Activated CD8-positive, alpha-beta memory T cell treated with anti-CD3 and anti-CD28 coated beads, Interleukin-2, amount 50 U/mL, for 1 hour (primary cell): Measurements from ENCODE around the gene MAP3K14.
"Not testable (repeated sequence)": the region's sequence is repeated elsewhere in the genome, so short reads cannot be mapped to it uniquely, and the experiment has no call there.

Source experiments
- DNase-seq: peaks from one replicate; pipeline ENCODE4 v3.0.0-alpha.2; 2020; ENCODE audit errors: extremely low read depth

MAP3K14 gene

GRCh38 chr17:45316434-45317110 is at the start of gene MAP3K14:
Gene MAP3K14, minus strand, starts transcription at chr17:45317020. Its CDS starts 26,275 bp downstream, at chr17:45290745.
- peak; percentile 32 for DNase-seq

GRCh38 chr17:45366049-45366448 is 49.2 kb upstream of the MAP3K14 start:
- DNase-seq = no peak

- no peak for DNase-seq
Observed at GRCh38 chr17:45364531-45365390, 47.9 kb upstream of the MAP3K14 start.

- no peak for DNase-seq
Observed at GRCh38 chr17:45363498-45363897, 46.7 kb upstream of the MAP3K14 start.

- DNase-seq = no peak
Observed at GRCh38 chr17:45361976-45362375, 45.2 kb upstream of the MAP3K14 start.

GRCh38 chr17:45361451-45361850 is 44.6 kb upstream of the MAP3K14 start:
- DNase-seq = no peak

- no peak for DNase-seq
Observed at GRCh38 chr17:45357364-45357997, 40.7 kb upstream of the MAP3K14 start.

- no peak for DNase-seq
Observed at GRCh38 chr17:45355087-45355486, 38.3 kb upstream of the MAP3K14 start.

GRCh38 chr17:45353043-45353442 is 36.2 kb upstream of the MAP3K14 start:
- no peak for DNase-seq

GRCh38 chr17:45351831-45352230 is 35.0 kb upstream of the MAP3K14 start:
- DNase-seq = no peak

- no peak for DNase-seq
Observed at GRCh38 chr17:45347444-45347843, 30.6 kb upstream of the MAP3K14 start.

- DNase-seq = no peak
Observed at GRCh38 chr17:45346216-45347015, 29.6 kb upstream of the MAP3K14 start.

- DNase-seq = no peak
Observed at GRCh38 chr17:45345554-45346215, 28.9 kb upstream of the MAP3K14 start.

- no peak for DNase-seq
Observed at GRCh38 chr17:45345246-45345553, 28.4 kb upstream of the MAP3K14 start.

GRCh38 chr17:45343967-45344664 is 27.3 kb upstream of the MAP3K14 start:
- not testable (repeated sequence) for DNase-seq

GRCh38 chr17:45342871-45343526 is 26.2 kb upstream of the MAP3K14 start:
- no peak for DNase-seq

- DNase-seq = no peak
Observed at GRCh38 chr17:45342306-45342705, 25.5 kb upstream of the MAP3K14 start.

GRCh38 chr17:45341533-45342158 is 24.8 kb upstream of the MAP3K14 start:
- DNase-seq = no peak

GRCh38 chr17:45339646-45340605 is 23.1 kb upstream of the MAP3K14 start:
- DNase-seq = no peak
